Measurements from ENCODE around the gene AGMO. TPM values are rescaled to one million over a fixed set of nuclear protein-coding genes. Genes with fewer than 3 reads are reported as not detected.

AGMO gene
- total RNA-seq, 2 experiments from 2014 or later: not detected

DNA sequence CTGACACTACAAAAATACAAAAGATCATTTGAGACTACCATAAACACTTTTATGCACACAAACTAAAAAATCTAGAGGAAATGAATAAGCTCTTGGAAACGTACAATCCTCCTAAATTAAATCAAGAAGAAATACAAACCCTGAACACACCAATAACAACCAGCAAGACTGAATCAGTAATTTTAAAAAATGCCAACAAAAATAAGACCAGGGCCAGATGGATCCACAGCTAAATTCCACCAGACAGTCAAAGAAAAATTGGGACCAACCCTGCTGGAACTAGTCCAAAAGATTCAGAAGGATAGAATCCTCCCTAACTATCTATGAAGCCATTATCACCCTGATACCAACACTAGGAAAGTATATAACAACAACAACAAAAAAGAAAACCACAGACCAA, 277.4 kb downstream of the AGMO start:
- Mint-ChIP-seq H3K27ac (no peak overlapping the region), H3K4me3 (no peak overlapping the region), H3K27me3 (no peaks in the 10 kb centered on the region), H3K9me3 (peaks cover 21% of the 10 kb centered on the region), H3K4me1 (no peaks in the 10 kb centered on the region), H3K36me3 (no peaks in the 10 kb centered on the region)
- DNase-seq: no peak

GRCh38 chr7:15280078-15280733, 281.6 kb downstream of the AGMO start:
- Mint-ChIP-seq H3K36me3 (no peaks in the 10 kb centered on the region), H3K4me1 (no peaks in the 10 kb centered on the region), H3K9me3 (peaks cover 27% of the 10 kb centered on the region), H3K27ac (no peak overlapping the region), H3K27me3 (no peaks in the 10 kb centered on the region), H3K4me3 (no peak overlapping the region)
- DNase-seq: no peak

- Mint-ChIP-seq H3K4me1 (no peaks in the 10 kb centered on the region), H3K9me3 (peaks cover 29% of the 10 kb centered on the region), H3K27ac (no peak overlapping the region), H3K27me3 (no peaks in the 10 kb centered on the region), H3K4me3 (no peak overlapping the region), H3K36me3 (no peaks in the 10 kb centered on the region)
- no peak for DNase-seq
These were observed 282.2 kb downstream of the AGMO start for GRCh38 chr7:15279640-15280039.

DNA sequence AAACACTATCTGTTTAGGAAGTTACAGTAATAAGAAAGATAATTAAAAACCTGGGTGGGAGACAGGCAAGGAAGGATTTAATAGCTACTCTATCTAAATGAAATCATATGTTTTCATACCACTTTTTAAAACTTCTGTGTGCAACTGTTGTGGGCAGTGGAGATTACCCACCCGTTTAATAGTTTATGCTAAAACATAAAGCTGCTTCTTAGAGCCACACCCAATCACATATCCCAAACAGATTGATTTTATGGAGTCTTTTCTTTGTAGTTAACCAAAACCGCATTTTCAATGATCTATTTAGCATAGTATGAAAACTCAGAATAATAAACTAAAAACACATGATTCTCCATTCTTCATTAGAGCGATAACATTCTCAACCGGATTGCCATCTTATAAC, 304.1 kb downstream of the AGMO start:
- Mint-ChIP-seq H3K4me3 (no peak overlapping the region), H3K36me3 (no peaks in the 10 kb centered on the region), H3K4me1 (no peaks in the 10 kb centered on the region), H3K27me3 (no peaks in the 10 kb centered on the region), H3K27ac (no peak overlapping the region), H3K9me3 (peaks cover 15% of the 10 kb centered on the region)
- DNase-seq: no peak

DNA sequence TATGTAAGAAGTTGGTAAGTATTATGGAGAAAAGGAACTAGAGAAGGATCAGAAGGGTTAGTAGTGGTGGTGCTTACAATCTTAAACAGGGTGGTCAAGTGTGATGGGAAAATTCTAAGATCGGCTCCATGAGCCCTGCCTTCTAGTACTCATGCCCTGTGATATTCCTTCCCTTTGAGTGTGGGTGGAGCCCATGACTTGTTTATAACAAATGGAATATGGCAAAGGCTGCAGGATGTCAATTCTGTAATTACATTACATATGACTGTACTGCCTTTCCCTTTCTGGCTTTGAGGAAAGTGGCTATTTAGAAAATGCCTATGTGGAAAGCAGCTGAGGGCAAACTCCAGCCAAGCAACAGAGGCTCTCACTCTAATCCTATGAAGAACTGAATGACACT, 309.6 kb downstream of the AGMO start:
- H3K27me3 Mint-ChIP-seq: no peaks in the 10 kb centered on the region
- no peaks in the 10 kb centered on the region for H3K36me3 Mint-ChIP-seq
- no peak overlapping the region for H3K4me3 Mint-ChIP-seq
- H3K27ac Mint-ChIP-seq: no peak overlapping the region
- peaks cover 5% of the 10 kb centered on the region for H3K9me3 Mint-ChIP-seq
- no peak for DNase-seq
- H3K4me1 Mint-ChIP-seq: no peaks in the 10 kb centered on the region

- Mint-ChIP-seq H3K4me1 (no peaks in the 10 kb centered on the region), H3K27me3 (no peaks in the 10 kb centered on the region)
These were observed 313.3 kb downstream of the AGMO start for GRCh38 chr7:15248514-15248913.

GRCh38 chr7:15245831-15246230, 316.0 kb downstream of the AGMO start:
- H3K27ac Mint-ChIP-seq: no peak overlapping the region
- no peak for DNase-seq
- H3K27me3 Mint-ChIP-seq: no peaks in the 10 kb centered on the region
- no peaks in the 10 kb centered on the region for H3K4me1 Mint-ChIP-seq
- no peaks in the 10 kb centered on the region for H3K36me3 Mint-ChIP-seq
- no peaks in the 10 kb centered on the region for H3K9me3 Mint-ChIP-seq
- H3K4me3 Mint-ChIP-seq: no peak overlapping the region

More at GRCh38 chr7:15248514-15248913, 313.3 kb downstream of the AGMO start:
- Mint-ChIP-seq H3K27ac (no peak overlapping the region), H3K36me3 (no peaks in the 10 kb centered on the region), H3K4me3 (no peak overlapping the region), H3K9me3 (peaks cover 2% of the 10 kb centered on the region)
- DNase-seq: no peak

GRCh38 chr7:15239801-15240200, 322.0 kb downstream of the AGMO start:
- Mint-ChIP-seq H3K27ac (no peak overlapping the region), H3K36me3 (no peaks in the 10 kb centered on the region), H3K27me3 (no peaks in the 10 kb centered on the region), H3K9me3 (no peaks in the 10 kb centered on the region), H3K4me1 (no peaks in the 10 kb centered on the region), H3K4me3 (no peak overlapping the region)
- no peak for DNase-seq

DNA sequence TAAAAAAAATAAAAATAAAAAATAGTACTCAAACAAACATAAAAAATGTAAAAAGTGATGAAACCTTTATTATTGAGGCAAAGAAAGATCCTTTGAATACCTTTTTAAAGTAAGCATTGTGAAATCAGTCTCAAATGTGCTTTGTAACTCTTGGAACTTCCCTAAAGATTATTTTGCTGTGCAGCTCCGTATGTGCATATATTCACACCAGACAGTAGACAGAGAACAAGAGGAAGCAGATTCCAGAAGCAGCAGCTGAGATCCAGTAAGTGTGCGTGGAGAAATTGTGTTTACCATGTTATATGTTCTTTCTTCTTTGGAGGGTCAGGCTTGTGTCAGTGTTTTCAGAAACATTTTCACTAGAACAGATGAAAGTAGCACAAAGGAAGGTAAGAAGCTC, 324.9 kb downstream of the AGMO start:
- H3K27ac Mint-ChIP-seq: no peak overlapping the region
- H3K4me3 Mint-ChIP-seq: no peak overlapping the region

GRCh38 chr7:15234431-15234830, 327.4 kb downstream of the AGMO start:
- Mint-ChIP-seq H3K4me1 (no peaks in the 10 kb centered on the region), H3K9me3 (peaks cover 2% of the 10 kb centered on the region), H3K4me3 (no peak overlapping the region), H3K27me3 (no peaks in the 10 kb centered on the region), H3K27ac (no peak overlapping the region), H3K36me3 (no peaks in the 10 kb centered on the region)
- DNase-seq: no peak

More for the DNA sequence above, 324.9 kb downstream of the AGMO start:
- DNase-seq: no peak
- Mint-ChIP-seq H3K36me3 (no peaks in the 10 kb centered on the region), H3K27me3 (no peaks in the 10 kb centered on the region), H3K4me1 (no peaks in the 10 kb centered on the region), H3K9me3 (peaks cover 1% of the 10 kb centered on the region)

- Mint-ChIP-seq H3K36me3 (no peaks in the 10 kb centered on the region), H3K27ac (no peak overlapping the region), H3K4me1 (no peaks in the 10 kb centered on the region), H3K4me3 (no peak overlapping the region), H3K9me3 (peaks cover 13% of the 10 kb centered on the region), H3K27me3 (no peaks in the 10 kb centered on the region)
- no peak for DNase-seq
These were observed 333.0 kb downstream of the AGMO start for GRCh38 chr7:15228831-15229230.

- Mint-ChIP-seq H3K27me3 (no peaks in the 10 kb centered on the region), H3K27ac (no peak overlapping the region), H3K36me3 (no peaks in the 10 kb centered on the region), H3K4me3 (no peak overlapping the region), H3K4me1 (no peaks in the 10 kb centered on the region), H3K9me3 (peaks cover 11% of the 10 kb centered on the region)
- no peak for DNase-seq
These were observed 335.8 kb downstream of the AGMO start for GRCh38 chr7:15225981-15226380.

- no peak overlapping the region for H3K4me3 Mint-ChIP-seq
- no peaks in the 10 kb centered on the region for H3K4me1 Mint-ChIP-seq
- no peak overlapping the region for H3K27ac Mint-ChIP-seq
- H3K36me3 Mint-ChIP-seq: no peaks in the 10 kb centered on the region
- no peak for DNase-seq
- H3K27me3 Mint-ChIP-seq: no peaks in the 10 kb centered on the region
- H3K9me3 Mint-ChIP-seq: no peaks in the 10 kb centered on the region
These were observed 342.1 kb downstream of the AGMO start for GRCh38 chr7:15219758-15220157.

DNA sequence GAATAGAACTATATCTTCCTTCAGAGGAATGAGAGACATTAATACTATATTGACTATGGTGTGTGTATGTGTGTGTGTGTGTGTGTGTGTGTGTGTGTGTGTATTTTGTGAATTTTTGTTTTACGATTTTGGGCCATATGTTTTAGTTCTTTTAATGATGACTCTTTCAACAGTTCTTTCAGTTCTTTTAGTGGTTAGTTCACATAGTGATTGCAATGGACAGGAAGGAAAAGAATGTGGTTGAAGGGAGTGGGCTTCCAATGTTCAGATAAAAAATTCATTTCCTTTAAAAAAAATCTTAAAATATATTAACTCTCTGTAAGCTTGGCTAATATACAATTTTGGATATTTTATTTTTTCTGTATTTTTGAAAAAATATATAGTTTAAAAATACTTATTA, 343.6 kb downstream of the AGMO start:
- Mint-ChIP-seq H3K9me3 (no peaks in the 10 kb centered on the region), H3K4me3 (no peak overlapping the region), H3K36me3 (no peaks in the 10 kb centered on the region), H3K27ac (no peak overlapping the region), H3K4me1 (no peaks in the 10 kb centered on the region), H3K27me3 (no peaks in the 10 kb centered on the region)
- no peak for DNase-seq

DNA sequence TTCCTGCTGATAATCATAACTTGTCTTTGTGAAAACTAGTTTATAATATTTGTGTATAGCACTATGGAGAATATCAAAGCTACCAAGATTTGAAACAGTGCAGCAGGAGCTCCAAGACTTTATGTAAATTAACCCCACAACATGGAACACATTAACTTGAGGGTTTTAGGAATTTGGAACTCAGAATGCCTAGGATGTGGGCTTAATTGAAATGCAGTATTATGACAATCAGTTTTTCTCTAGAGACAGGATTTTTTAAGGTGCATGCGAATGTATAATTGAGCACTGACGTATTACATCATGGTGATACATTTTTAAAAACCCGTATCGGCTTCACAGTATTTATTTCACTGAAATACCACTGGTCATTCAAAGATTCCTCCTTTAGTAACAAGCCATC, 346.2 kb downstream of the AGMO start:
- Mint-ChIP-seq H3K27me3 (no peaks in the 10 kb centered on the region), H3K9me3 (no peaks in the 10 kb centered on the region), H3K27ac (no peak overlapping the region), H3K4me3 (no peak overlapping the region), H3K36me3 (no peaks in the 10 kb centered on the region), H3K4me1 (no peaks in the 10 kb centered on the region)
- no peak for DNase-seq

DNA sequence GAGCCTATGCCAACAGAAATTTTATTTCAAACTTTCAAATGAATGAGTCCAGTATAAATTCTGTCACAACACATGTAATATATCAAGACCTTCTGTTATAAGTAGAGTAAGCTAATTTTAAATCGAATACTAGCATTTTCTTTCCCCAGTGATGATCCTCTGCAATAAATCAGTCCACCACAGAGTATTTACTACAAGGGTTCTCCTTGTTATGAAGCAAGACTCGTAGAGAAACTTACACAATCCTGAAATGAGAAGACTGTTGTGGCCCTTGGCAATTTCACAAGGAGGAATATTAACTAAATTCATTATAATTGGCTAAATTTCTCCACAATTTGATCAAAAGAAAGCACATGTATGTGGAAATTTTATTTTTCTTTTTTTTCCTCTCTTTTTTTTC, 346.8 kb downstream of the AGMO start:
- Mint-ChIP-seq H3K9me3 (no peaks in the 10 kb centered on the region), H3K36me3 (no peaks in the 10 kb centered on the region), H3K4me1 (no peaks in the 10 kb centered on the region), H3K27me3 (no peaks in the 10 kb centered on the region), H3K27ac (no peak overlapping the region), H3K4me3 (no peak overlapping the region)
- no peak for DNase-seq

Measured in activated naive CD8-positive, alpha-beta T cell treated with anti-CD3 and anti-CD28 coated beads for 36 hours (primary cell).